HepG2 (cell line): ENCODE results near the gene LIME1. TPM values are rescaled to one million over a fixed set of nuclear protein-coding genes. Genes with fewer than 3 reads are reported as not detected.

Experiments used
- AGO1 ChIP-seq: fragments of 200-400 bp; formaldehyde crosslinking; IDR thresholded peaks from 2 replicates; pipeline ENCODE4 v1.6.1; 2017; ENCODE audit warnings: mild to moderate bottlenecking, low read depth, low read length, moderate library complexity; ENCODE audit not compliant: poor library complexity, severe bottlenecking
- DZIP1 ChIP-seq: sonication (generic); formaldehyde crosslinking; IDR thresholded peaks from 2 replicates; pipeline ENCODE4 v1.5.0; 2020; ENCODE audit warnings: mild to moderate bottlenecking, missing genetic modification reagents
- EEA1 ChIP-seq: sonication (generic); formaldehyde crosslinking; IDR thresholded peaks from 2 replicates; pipeline ENCODE4 v1.5.1; 2020; ENCODE audit warnings: mild to moderate bottlenecking, missing genetic modification reagents, borderline replicate concordance
- HOXA5 ChIP-seq: sonication (generic); formaldehyde crosslinking; IDR thresholded peaks from 2 replicates; pipeline ENCODE4 v1.4.0; 2020; ENCODE audit warnings: missing genetic modification reagents
- IRF2 ChIP-seq: IDR thresholded peaks from 2 replicates; pipeline ENCODE4 v1.6.1; 2018; ENCODE audit warnings: missing genetic modification reagents, missing compliant biosample characterization
- JARID2 ChIP-seq: sonication (generic); formaldehyde crosslinking; IDR thresholded peaks from 2 replicates; pipeline ENCODE4 v1.8.1; 2023; ENCODE audit warnings: missing genetic modification reagents, inconsistent platforms; ENCODE audit not compliant: insufficient replicate concordance
- JUN ChIP-seq: sonication (generic); formaldehyde crosslinking; IDR thresholded peaks from 2 replicates; pipeline ENCODE4 v1.4.0; 2020; ENCODE audit warnings: mild to moderate bottlenecking, missing genetic modification reagents
- MIER3 ChIP-seq: IDR thresholded peaks from 2 replicates; pipeline ENCODE4 v1.6.1; 2016; ENCODE audit warnings: missing compliant biosample characterization, borderline replicate concordance
- MLLT10 ChIP-seq: sonication (generic); formaldehyde crosslinking; IDR thresholded peaks from 2 replicates; pipeline ENCODE4 v1.4.0; 2020; ENCODE audit warnings: missing genetic modification reagents
- NFKB2 ChIP-seq: sonication (generic); formaldehyde crosslinking; IDR thresholded peaks from 2 replicates; pipeline ENCODE4 v1.4.0; 2020; ENCODE audit warnings: missing genetic modification reagents, borderline replicate concordance
- STAT5B ChIP-seq: sonication (generic); formaldehyde crosslinking; IDR thresholded peaks from 2 replicates; pipeline ENCODE4 v1.4.0; 2020; ENCODE audit warnings: missing genetic modification reagents
- ZGPAT ChIP-seq: IDR thresholded peaks from 2 replicates; pipeline ENCODE4 v1.6.1; 2016; ENCODE audit warnings: mild to moderate bottlenecking
- ZIK1 ChIP-seq: sonication (generic); formaldehyde crosslinking; IDR thresholded peaks from 2 replicates; pipeline ENCODE4 v1.5.0; 2020; ENCODE audit warnings: mild to moderate bottlenecking, low read depth, missing genetic modification reagents, borderline replicate concordance
- ZKSCAN5 ChIP-seq: sonication (generic); formaldehyde crosslinking; IDR thresholded peaks from 2 replicates; pipeline ENCODE4 v1.5.1; 2020; ENCODE audit warnings: mild to moderate bottlenecking, missing genetic modification reagents
- ZNF331 ChIP-seq: sonication (generic); formaldehyde crosslinking; IDR thresholded peaks from 2 replicates; pipeline ENCODE4 v1.4.0; 2020; ENCODE audit warnings: missing genetic modification reagents
- ZNF550 ChIP-seq: sonication (generic); formaldehyde crosslinking; IDR thresholded peaks from 2 replicates; pipeline ENCODE4 v1.4.0; 2020; ENCODE audit warnings: mild to moderate bottlenecking, missing genetic modification reagents, borderline replicate concordance
- ZNF552 ChIP-seq: sonication (generic); formaldehyde crosslinking; IDR thresholded peaks from 2 replicates; pipeline ENCODE4 v1.9.0; 2022; ENCODE audit warnings: missing genetic modification reagents, mild to moderate bottlenecking, borderline replicate concordance
- ZNF687 ChIP-seq: sonication (generic); formaldehyde crosslinking; IDR thresholded peaks from 2 replicates; pipeline ENCODE4 v1.5.1; 2020; ENCODE audit warnings: mild to moderate bottlenecking, missing genetic modification reagents, moderate library complexity
- ZNF713 ChIP-seq: sonication (generic); formaldehyde crosslinking; IDR thresholded peaks from 2 replicates; pipeline ENCODE4 v1.4.0; 2020; ENCODE audit warnings: mild to moderate bottlenecking, missing genetic modification reagents
- ZNF772 ChIP-seq: sonication (generic); formaldehyde crosslinking; IDR thresholded peaks from 2 replicates; pipeline ENCODE4 v1.5.0; 2020; ENCODE audit warnings: mild to moderate bottlenecking, missing genetic modification reagents
- polyA plus RNA-seq, 8 experiments: library from polyadenylated mRNA; depleted of rRNA in 3 of 8; stranded (reverse) in 7 of 8; unstranded in 1 of 8; fragments of >200 nt; fragmentation: Illumina TruSeq in 4 of 8; extraction: Trizol in 4 of 8; gene quantifications; 2 replicates each; pipeline versions ENCODE4 v1.2.1 to v1.2.3, GENCODE V29; 2011 to 2016; ENCODE audit warnings: low read depth in 4 of 8, missing spikeins in 1 of 8, mixed read lengths in 1 of 8; ENCODE audit not compliant: insufficient read depth in 1 of 8
- total RNA-seq, 5 experiments: library from RNA; depleted of rRNA; stranded (reverse); fragments of >200 nt; fragmentation: Illumina TruSeq; extraction: Trizol; gene quantifications; 2 replicates each; pipeline ENCODE4 v1.2.3, GENCODE V29; 2016; ENCODE audit warnings: low read depth in 1 of 5

The LIME1 gene
- total and polyA plus RNA-seq, 2 of the 13 experiments (the other 11 are each of a cell fraction or from before 2014, with no cell fraction given) = 13.0 to 61.5 TPM

GRCh38 chr20:63696628-63697356 is 39.7 kb upstream of the LIME1 start, which contains the start of gene TNFRSF6B (continued):
- TF ChIP-seq ZNF687 (CRISPR knock-in tag) (peak; percentile 80), JARID2 (CRISPR knock-in tag) (peak; percentile 56), JUN (CRISPR knock-in tag) (no peak), ZNF550 (CRISPR knock-in tag) (0 out of 2 replicates have a peak, but pooled peaks have one; percentile 65), STAT5B (CRISPR knock-in tag) (no peak), ZIK1 (CRISPR knock-in tag) (0 out of 2 replicates have a peak, but pooled peaks have one; percentile 28), MLLT10 (no peak), AGO1 (peak; percentile 99), ZNF713 (CRISPR knock-in tag) (peak; percentile 69; the same call in 1 of the 2 replicates), ZGPAT (peak; percentile 50; the same call in 1 of the 2 replicates), DZIP1 (CRISPR knock-in tag) (0 out of 2 replicates have a peak, but pooled peaks have one; percentile 13), ZKSCAN5 (CRISPR knock-in tag) (peak; percentile 63; the same call in 1 of the 2 replicates), NFKB2 (CRISPR knock-in tag) (peak; percentile 75; the same call in 1 of the 2 replicates), HOXA5 (CRISPR knock-in tag) (no peak), ZNF331 (CRISPR knock-in tag) (peak; percentile 38; the same call in 1 of the 2 replicates), IRF2 (CRISPR knock-in tag) (peak; percentile 52; the same call in 1 of the 2 replicates), ZNF772 (CRISPR knock-in tag) (peak; percentile 89; the same call in 1 of the 2 replicates), EEA1 (CRISPR knock-in tag) (no peak), MIER3 (CRISPR knock-in tag) (no peak), ZNF552 (CRISPR knock-in tag) (peak; percentile 90; the same call in 1 of the 2 replicates)
